Endodermal cell (in vitro differentiated cells): ENCODE data around the gene PASK. TPM values are rescaled to one million over a fixed set of nuclear protein-coding genes. Genes with fewer than 3 reads are reported as not detected.

Experiments
- DNase-seq: peaks from one replicate; pipeline ENCODE4 v3.0.0-alpha.2; 2017
- H3K27ac ChIP-seq: 2 replicates; pipeline ENCODE4 v1.5.1; 2013; ENCODE audit warnings: mild to moderate bottlenecking, low read depth, low read length, moderate library complexity
- H3K27me3 ChIP-seq: 2 replicates; pipeline ENCODE4 v1.6.1; 2013; ENCODE audit warnings: mild to moderate bottlenecking, low read length, moderate library complexity; ENCODE audit not compliant: insufficient read depth, control insufficient read depth, poor library complexity, severe bottlenecking
- H3K36me3 ChIP-seq: 2 replicates; pipeline ENCODE4 v1.7.0; 2013; ENCODE audit warnings: mild to moderate bottlenecking, low read length, moderate library complexity; ENCODE audit not compliant: control insufficient read depth, insufficient read depth
- H3K4me1 ChIP-seq: one replicate; pipeline ENCODE4 v1.7.0; 2013; ENCODE audit warnings: low read length; ENCODE audit not compliant: control insufficient read depth, insufficient read depth
- H3K4me3 ChIP-seq: 2 replicates; pipeline ENCODE4 v1.5.1; 2013; ENCODE audit warnings: mild to moderate bottlenecking, low read length, moderate library complexity
- H3K9ac ChIP-seq: 2 replicates; pipeline ENCODE4 v1.6.1; 2013; ENCODE audit warnings: mild to moderate bottlenecking, low read length, moderate library complexity; ENCODE audit not compliant: poor library complexity, severe bottlenecking; ENCODE audit errors: extremely low read depth
- H3K9me3 ChIP-seq: 2 replicates; pipeline ENCODE4 v1.6.1; 2013; ENCODE audit warnings: mild to moderate bottlenecking, low read length, moderate library complexity; ENCODE audit not compliant: control insufficient read depth
- H3K27ac Mint-ChIP-seq: 2 replicates; pipeline ENCODE4 v1.8.0; 2020; ENCODE audit warnings: mixed read lengths
- H3K27me3 Mint-ChIP-seq: 2 replicates; pipeline ENCODE4 v1.8.0; 2021; ENCODE audit warnings: mild to moderate bottlenecking, mixed read lengths; ENCODE audit not compliant: insufficient read depth
- H3K36me3 Mint-ChIP-seq: 2 replicates; pipeline ENCODE4 v1.8.0; 2020; ENCODE audit warnings: low read depth, mixed read lengths
- H3K4me1 Mint-ChIP-seq: 2 replicates; pipeline ENCODE4 v1.8.0; 2020; ENCODE audit warnings: mixed read lengths
- H3K4me3 Mint-ChIP-seq: 2 replicates; pipeline ENCODE4 v1.8.0; 2020; ENCODE audit warnings: mild to moderate bottlenecking, moderate library complexity, mixed read lengths
- H3K9me3 Mint-ChIP-seq: 2 replicates; pipeline ENCODE4 v1.8.0; 2020; ENCODE audit warnings: mild to moderate bottlenecking, mixed read lengths
- WGBS, 2 experiments: methylation state at CpG; one replicate each; pipeline versions ENCODE4 v1.1.5 to v1.1.7; 2013; ENCODE audit warnings: missing lambda C conversion rate in 2 of 2, mixed read lengths in 1 of 2; ENCODE audit not compliant: insufficient coverage in 1 of 2, insufficient read length in 1 of 2; 5-methylcytosine and 5-hydroxymethylcytosine counted together
- total RNA-seq, 2 donors: library from RNA; stranded (reverse); fragmentation: NEBNext Ultra II Directional in 1 of 2; extraction: Animal tissue kit (Norgen Biotek cat#: 25700) in 1 of 2; gene quantifications; 2 replicates in 1 of 2; 3 replicates in 1 of 2; pipeline ENCODE4 v1.2.1, GENCODE V29; 2021
- TF ChIP-seq, protein P1 (sequence below): fragments of 200-600 bp; sonication (generic); conservative IDR thresholded peaks from 2 replicates; pipeline ENCODE4 v1.5.0; 2021; ENCODE audit warnings: antibody characterized with exemption, mild to moderate bottlenecking

Gene PASK
- total RNA-seq, 2 donors from 2014 or later = 76.5 to 94.5 TPM

DNA sequence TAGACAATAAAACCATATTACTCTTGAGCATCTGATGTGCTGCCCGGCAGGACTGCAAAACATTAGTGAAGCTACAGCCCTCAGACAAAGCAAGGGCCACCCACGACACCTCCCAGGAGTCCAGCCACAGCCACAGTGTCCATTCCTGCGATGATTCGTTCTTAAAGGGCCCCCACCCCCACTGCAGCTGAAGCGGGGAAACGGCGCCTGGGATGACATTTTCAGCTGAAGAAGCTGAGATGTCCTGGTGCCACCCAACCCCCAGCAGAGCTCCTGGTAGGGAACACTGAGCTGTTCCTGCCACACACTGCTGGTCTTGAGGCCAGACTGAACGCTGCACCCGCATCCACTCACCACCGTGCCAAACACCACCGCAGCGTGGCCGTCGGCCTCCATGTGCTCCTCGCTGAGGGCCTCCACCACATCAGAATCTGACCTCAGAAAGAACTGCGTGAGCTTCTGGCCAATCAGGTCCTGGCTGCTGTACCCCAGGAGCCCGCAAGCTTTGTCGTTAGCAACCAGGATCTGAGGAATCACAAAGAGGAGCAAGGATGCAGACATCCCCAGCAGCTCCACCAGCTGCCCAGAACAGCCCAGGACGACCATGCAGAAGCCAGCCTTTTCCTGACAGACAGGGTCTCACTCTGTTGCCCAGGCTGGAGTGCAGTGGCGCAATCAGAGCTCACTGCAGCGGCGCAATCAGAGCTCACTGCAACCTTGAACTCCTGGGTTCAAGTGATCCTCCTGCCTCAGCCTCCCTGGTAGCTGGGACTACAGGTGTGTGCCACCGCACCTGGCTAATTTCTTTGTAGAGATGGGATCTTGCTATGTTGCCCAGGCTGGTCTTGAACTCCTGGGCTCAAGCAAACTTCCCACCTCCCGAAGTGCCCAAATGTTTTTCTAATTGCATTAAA lies 9.5 kb downstream of the PASK start:
- H3K27me3 ChIP-seq = no peaks in the 10 kb centered on the region
- Mint-ChIP-seq H3K36me3 (peaks cover 55% of the 10 kb centered on the region), H3K4me1 (no peaks in the 10 kb centered on the region), H3K27ac (no peak overlapping the region), H3K4me3 (no peak overlapping the region), H3K9me3 (no peaks in the 10 kb centered on the region), H3K27me3 (no peaks in the 10 kb centered on the region)
- no peaks in the 10 kb centered on the region for H3K4me1 ChIP-seq
- 95 to 96% methylated on average over 24 of the region's 24 CpGs for WGBS, 2 experiments
- peaks cover 31% of the 10 kb centered on the region for H3K36me3 ChIP-seq
- H3K9me3 ChIP-seq = no peaks in the 10 kb centered on the region
- H3K27ac ChIP-seq = no peak overlapping the region
- H3K4me3 ChIP-seq = no peak overlapping the region
- no peak for DNase-seq
- no peak overlapping the region for H3K9ac ChIP-seq
- TF ChIP-seq, protein P1, sequence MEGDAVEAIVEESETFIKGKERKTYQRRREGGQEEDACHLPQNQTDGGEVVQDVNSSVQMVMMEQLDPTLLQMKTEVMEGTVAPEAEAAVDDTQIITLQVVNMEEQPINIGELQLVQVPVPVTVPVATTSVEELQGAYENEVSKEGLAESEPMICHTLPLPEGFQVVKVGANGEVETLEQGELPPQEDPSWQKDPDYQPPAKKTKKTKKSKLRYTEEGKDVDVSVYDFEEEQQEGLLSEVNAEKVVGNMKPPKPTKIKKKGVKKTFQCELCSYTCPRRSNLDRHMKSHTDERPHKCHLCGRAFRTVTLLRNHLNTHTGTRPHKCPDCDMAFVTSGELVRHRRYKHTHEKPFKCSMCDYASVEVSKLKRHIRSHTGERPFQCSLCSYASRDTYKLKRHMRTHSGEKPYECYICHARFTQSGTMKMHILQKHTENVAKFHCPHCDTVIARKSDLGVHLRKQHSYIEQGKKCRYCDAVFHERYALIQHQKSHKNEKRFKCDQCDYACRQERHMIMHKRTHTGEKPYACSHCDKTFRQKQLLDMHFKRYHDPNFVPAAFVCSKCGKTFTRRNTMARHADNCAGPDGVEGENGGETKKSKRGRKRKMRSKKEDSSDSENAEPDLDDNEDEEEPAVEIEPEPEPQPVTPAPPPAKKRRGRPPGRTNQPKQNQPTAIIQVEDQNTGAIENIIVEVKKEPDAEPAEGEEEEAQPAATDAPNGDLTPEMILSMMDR = no peak

DNA sequence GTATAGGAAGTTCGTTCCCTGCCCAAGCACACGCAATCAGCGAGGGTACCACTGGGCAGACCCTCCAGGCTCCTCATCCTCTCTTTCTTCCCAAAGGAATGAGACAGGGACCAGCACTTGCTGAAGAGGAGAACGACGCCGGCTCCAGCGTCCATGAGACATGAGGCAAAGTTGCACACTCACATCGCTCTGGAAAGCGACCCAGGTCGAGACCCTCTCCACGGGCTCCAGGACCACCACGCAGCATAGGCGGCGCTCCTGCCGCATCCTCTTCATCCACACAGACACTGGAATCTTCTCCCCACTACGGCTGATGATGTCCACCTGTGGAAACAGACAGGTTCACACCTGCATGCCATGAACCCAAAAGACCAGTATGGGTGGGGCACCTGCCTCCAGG lies 10.8 kb downstream of the PASK start:
- Mint-ChIP-seq H3K27me3 (no peaks in the 10 kb centered on the region), H3K4me1 (no peaks in the 10 kb centered on the region), H3K4me3 (no peak overlapping the region), H3K27ac (no peak overlapping the region), H3K9me3 (no peaks in the 10 kb centered on the region), H3K36me3 (peaks cover 51% of the 10 kb centered on the region)
- WGBS, 2 experiments = 92 to 98% methylated on average over 11 to 16 of the region's 16 CpGs
- TF ChIP-seq, protein P1 = no peak
- Histone ChIP-seq H3K36me3 (peaks cover 35% of the 10 kb centered on the region), H3K27me3 (no peaks in the 10 kb centered on the region), H3K27ac (no peak overlapping the region), H3K4me1 (no peaks in the 10 kb centered on the region), H3K9ac (no peak overlapping the region), H3K4me3 (no peak overlapping the region), H3K9me3 (no peaks in the 10 kb centered on the region)
- DNase-seq = no peak

DNA sequence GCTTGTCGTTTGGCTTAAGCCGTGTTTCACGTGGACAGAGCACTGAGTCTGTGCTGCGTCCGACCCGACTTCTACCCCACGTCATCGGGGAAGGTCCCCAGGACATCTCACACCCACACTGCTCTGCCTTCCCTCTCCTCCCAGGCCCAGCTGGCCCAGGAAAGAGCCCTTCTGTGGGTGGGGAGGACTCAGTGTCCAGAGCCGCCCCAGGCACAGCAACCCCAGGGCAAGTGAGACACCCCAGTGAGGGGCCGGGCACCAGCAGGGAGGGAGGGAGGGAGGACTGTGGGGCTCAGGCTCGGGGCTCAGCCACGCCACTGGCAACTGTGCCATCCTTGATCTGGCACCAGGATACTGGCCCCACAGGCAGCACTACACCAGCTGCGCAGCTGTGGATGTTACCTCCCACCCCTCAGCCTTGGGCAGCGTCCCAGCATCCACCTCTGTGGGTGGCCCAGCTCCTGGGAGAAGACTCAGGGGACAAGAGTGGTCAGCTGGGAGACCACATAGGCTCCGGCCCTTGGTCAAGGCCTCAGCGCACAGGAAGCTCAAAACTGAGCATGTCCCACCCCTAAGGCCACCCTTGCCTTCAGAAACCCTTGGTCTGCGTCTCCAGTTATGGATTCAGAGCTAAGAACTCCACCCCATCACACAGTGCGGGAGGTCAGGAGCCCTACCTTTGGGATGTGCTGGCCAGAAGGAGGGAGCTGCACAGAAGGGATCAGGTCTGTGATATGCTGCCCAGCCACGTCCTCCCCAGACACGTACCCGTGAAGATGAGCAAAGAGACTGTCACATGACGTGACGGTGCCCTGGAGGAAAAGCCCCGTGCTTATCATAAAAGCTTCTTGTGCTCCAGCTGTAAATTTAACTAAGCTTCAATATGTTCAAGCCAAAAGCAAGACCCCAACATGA lies 11.7 kb downstream of the PASK start:
- Mint-ChIP-seq H3K9me3 (no peaks in the 10 kb centered on the region), H3K27ac (no peak overlapping the region), H3K36me3 (peaks cover 55% of the 10 kb centered on the region), H3K27me3 (no peaks in the 10 kb centered on the region), H3K4me3 (no peak overlapping the region), H3K4me1 (no peaks in the 10 kb centered on the region)
- Histone ChIP-seq H3K9me3 (no peaks in the 10 kb centered on the region), H3K27me3 (no peaks in the 10 kb centered on the region), H3K27ac (no peak overlapping the region), H3K4me1 (no peaks in the 10 kb centered on the region), H3K36me3 (peaks cover 38% of the 10 kb centered on the region), H3K4me3 (no peak overlapping the region), H3K9ac (no peak overlapping the region)
- TF ChIP-seq, protein P1 = no peak
- no peak for DNase-seq
- 82 to 89% methylated on average over 13 to 24 of the region's 24 CpGs for WGBS, 2 experiments
